Trophoblast cell (in vitro differentiated cells and primary cell): Measurements from ENCODE around the gene HNMT.

ENCODE experiments used
- DNase-seq, 2 donors: peaks; one replicate each; pipeline ENCODE4 v3.0.0-alpha.2; 2016
- H2AFZ ChIP-seq: 2 replicates; pipeline ENCODE4 v1.6.1; 2013; ENCODE audit warnings: low read length, moderate library complexity, mild to moderate bottlenecking; ENCODE audit not compliant: insufficient read depth, poor library complexity
- H2AK5ac ChIP-seq: 2 replicates; pipeline ENCODE4 v1.6.1; 2013; ENCODE audit warnings: mild to moderate bottlenecking, low read length
- H2BK120ac ChIP-seq: 2 replicates; pipeline ENCODE4 v1.6.1; 2013; ENCODE audit warnings: low read length, mild to moderate bottlenecking, moderate library complexity; ENCODE audit not compliant: insufficient read depth, poor library complexity
- H2BK12ac ChIP-seq: 2 replicates; pipeline ENCODE4 v1.6.1; 2013; ENCODE audit warnings: mild to moderate bottlenecking, low read length, moderate library complexity
- H2BK5ac ChIP-seq: 2 replicates; pipeline ENCODE4 v1.6.1; 2013; ENCODE audit warnings: low read length, low read depth, moderate library complexity, mild to moderate bottlenecking; ENCODE audit not compliant: poor library complexity
- H3K14ac ChIP-seq: 2 replicates; pipeline ENCODE4 v1.6.1; 2013; ENCODE audit warnings: mild to moderate bottlenecking, low read length
- H3K18ac ChIP-seq: 2 replicates; pipeline ENCODE4 v1.6.1; 2013; ENCODE audit warnings: mild to moderate bottlenecking, low read length
- H3K23ac ChIP-seq: 2 replicates; pipeline ENCODE4 v1.6.1; 2013; ENCODE audit warnings: low read length
- H3K27ac ChIP-seq: 2 replicates; pipeline ENCODE4 v1.5.1; 2013; ENCODE audit warnings: low read depth, mild to moderate bottlenecking, inconsistent platforms, low read length, moderate library complexity
- H3K27me3 ChIP-seq: 2 replicates; pipeline ENCODE4 v1.6.1; 2013; ENCODE audit warnings: inconsistent platforms, mild to moderate bottlenecking, low read length, moderate library complexity; ENCODE audit not compliant: insufficient read depth
- H3K36me3 ChIP-seq, 2 experiments: 1 replicate in 1 of 2; 2 replicates in 1 of 2; pipeline ENCODE4 v1.6.1; 2013; ENCODE audit warnings: low read length in 2 of 2, mild to moderate bottlenecking in 2 of 2, moderate library complexity in 1 of 2; ENCODE audit not compliant: insufficient read depth in 2 of 2, control insufficient read depth in 1 of 2
- H3K4ac ChIP-seq: 2 replicates; pipeline ENCODE4 v1.6.1; 2013; ENCODE audit warnings: low read depth, mild to moderate bottlenecking, low read length, moderate library complexity
- H3K4me1 ChIP-seq, 2 experiments: 1 replicate in 1 of 2; 2 replicates in 1 of 2; pipeline ENCODE4 v1.6.1; 2013; ENCODE audit warnings: low read length in 2 of 2, mild to moderate bottlenecking in 2 of 2, moderate library complexity in 1 of 2; ENCODE audit not compliant: insufficient read depth in 2 of 2, control insufficient read depth in 1 of 2
- H3K4me2 ChIP-seq: 2 replicates; pipeline ENCODE4 v1.6.1; 2013; ENCODE audit warnings: inconsistent platforms, mild to moderate bottlenecking, low read length, moderate library complexity
- H3K4me3 ChIP-seq: 2 replicates; pipeline ENCODE4 v1.5.1; 2013; ENCODE audit warnings: mild to moderate bottlenecking, low read depth, low read length, inconsistent platforms
- H3K79me1 ChIP-seq: one replicate; pipeline ENCODE4 v1.6.1; 2013; ENCODE audit warnings: low read length
- H3K79me2 ChIP-seq: 2 replicates; pipeline ENCODE4 v1.6.1; 2013; ENCODE audit warnings: low read length, mild to moderate bottlenecking; ENCODE audit not compliant: control insufficient read depth, insufficient read depth, poor library complexity
- H3K9ac ChIP-seq: 2 replicates; pipeline ENCODE4 v1.6.1; 2013; ENCODE audit warnings: mild to moderate bottlenecking, low read length
- H3K9me3 ChIP-seq: 2 replicates; pipeline ENCODE4 v1.6.1; 2013; ENCODE audit warnings: low read depth, mild to moderate bottlenecking, control low read depth, inconsistent platforms, low read length; ENCODE audit not compliant: insufficient read depth
- H4K12ac ChIP-seq: 2 replicates; pipeline ENCODE4 v1.6.1; 2013; ENCODE audit warnings: low read depth, mild to moderate bottlenecking, low read length, moderate library complexity
- H4K8ac ChIP-seq: 2 replicates; pipeline ENCODE4 v1.6.1; 2013; ENCODE audit warnings: low read depth, mild to moderate bottlenecking, low read length, moderate library complexity
- H4K91ac ChIP-seq: one replicate; pipeline ENCODE4 v1.6.1; 2013; ENCODE audit warnings: low read depth, mild to moderate bottlenecking, low read length, moderate library complexity
- WGBS: extraction: QIAGEN DNeasy Blood & Tissue Kit; methylation state at CpG from one replicate; pipeline ENCODE4 v1.1.7; 2013; ENCODE audit warnings: missing lambda C conversion rate; ENCODE audit not compliant: insufficient read length, insufficient coverage; ENCODE audit errors: extremely low coverage; 5-methylcytosine and 5-hydroxymethylcytosine counted together

Gene HNMT

GRCh38 chr2:137942833-137943677, 21.2 kb upstream of the HNMT start:
- no peak overlapping the region for H3K4me3 ChIP-seq

GRCh38 chr2:137943678-137944347, 20.5 kb upstream of the HNMT start:
- H3K4me1 ChIP-seq: peaks cover 7% of the 10 kb centered on the region in 2 experiments
- peak overlapping the region; percentile 81 for H2BK12ac ChIP-seq
- H2AFZ ChIP-seq: no peak overlapping the region
- no peak overlapping the region for H4K12ac ChIP-seq
- H3K79me1 ChIP-seq: peaks cover 50% of the 10 kb centered on the region
- H3K23ac ChIP-seq: no peak overlapping the region
- H3K14ac ChIP-seq: peak overlapping the region; percentile 50
- no peak overlapping the region for H3K4ac ChIP-seq
- H3K4me3 ChIP-seq: no peak overlapping the region
- H2BK120ac ChIP-seq: peak overlapping the region; percentile 89
- DNase-seq: no peak
- no peak overlapping the region for H3K9ac ChIP-seq
- H3K9me3 ChIP-seq: no peaks in the 10 kb centered on the region
- peak overlapping the region; percentile 68 for H4K8ac ChIP-seq
- no peaks in the 10 kb centered on the region for H3K27me3 ChIP-seq
- H2BK5ac ChIP-seq: peak overlapping the region; percentile 77
- H3K79me2 ChIP-seq: no peaks in the 10 kb centered on the region
- no peak overlapping the region for H3K4me2 ChIP-seq
- H3K27ac ChIP-seq: peak overlapping the region; percentile 93
- no peak overlapping the region for H2AK5ac ChIP-seq
- peak overlapping the region; percentile 87 for H4K91ac ChIP-seq
- H3K36me3 ChIP-seq: no peaks in the 10 kb centered on the region
- no peak overlapping the region for H3K18ac ChIP-seq
- WGBS: no CpG with 5 or more reads among the region's 2 CpGs

More at GRCh38 chr2:137942833-137943677, 21.2 kb upstream of the HNMT start:
- Histone ChIP-seq H4K91ac (peak overlapping the region; percentile 87), H3K14ac (peak overlapping the region; percentile 50), H3K79me2 (no peaks in the 10 kb centered on the region), H3K27me3 (no peaks in the 10 kb centered on the region), H4K12ac (no peak overlapping the region), H3K4me2 (no peak overlapping the region), H2BK12ac (peak overlapping the region; percentile 81), H3K9ac (no peak overlapping the region), H3K4ac (peak overlapping the region; percentile 26), H3K36me3 (no peaks in the 10 kb centered on the region), H3K79me1 (peaks cover 50% of the 10 kb centered on the region), H2BK120ac (peak overlapping the region; percentile 89), H2AFZ (no peak overlapping the region), H3K18ac (no peak overlapping the region), H2AK5ac (peak overlapping the region; percentile 34), H3K4me1 (peaks cover 7% of the 10 kb centered on the region in 2 experiments), H4K8ac (peak overlapping the region; percentile 68), H3K27ac (peak overlapping the region; percentile 93), H2BK5ac (peak overlapping the region; percentile 77), H3K9me3 (no peaks in the 10 kb centered on the region), H3K23ac (no peak overlapping the region)
- no CpG with 5 or more reads among the region's 6 CpGs for WGBS
- no peak for DNase-seq

- no peak for DNase-seq
- peak overlapping the region; percentile 96 for H4K91ac ChIP-seq
- H3K79me2 ChIP-seq: no peaks in the 10 kb centered on the region
- H3K36me3 ChIP-seq: no peaks in the 10 kb centered on the region
- H2AFZ ChIP-seq: no peak overlapping the region
- peaks cover 52% of the 10 kb centered on the region for H3K79me1 ChIP-seq
- H3K27me3 ChIP-seq: no peaks in the 10 kb centered on the region
- no peaks in the 10 kb centered on the region for H3K9me3 ChIP-seq
- peak overlapping the region; percentile 71 for H3K14ac ChIP-seq
- H4K8ac ChIP-seq: no peak overlapping the region
- H3K4ac ChIP-seq: no peak overlapping the region
- peak overlapping the region; percentile 62 for H3K18ac ChIP-seq
- H2AK5ac ChIP-seq: peak overlapping the region; percentile 50
- H2BK12ac ChIP-seq: peak overlapping the region; percentile 93
- H3K23ac ChIP-seq: no peak overlapping the region
- H4K12ac ChIP-seq: no peak overlapping the region
- H3K4me2 ChIP-seq: no peak overlapping the region
- H3K4me3 ChIP-seq: no peak overlapping the region
- H2BK5ac ChIP-seq: peak overlapping the region; percentile 96
- peaks cover 7% of the 10 kb centered on the region in 2 experiments for H3K4me1 ChIP-seq
- WGBS: no CpG with 5 or more reads among the region's 5 CpGs
- no peak overlapping the region for H3K9ac ChIP-seq
- H3K27ac ChIP-seq: peak overlapping the region; percentile 80
- H2BK120ac ChIP-seq: peak overlapping the region; percentile 90
Observed at GRCh38 chr2:137944714-137945113, 19.6 kb upstream of the HNMT start.

GRCh38 chr2:137945229-137945628, 19.0 kb upstream of the HNMT start:
- peak overlapping the region; percentile 19 for H2AK5ac ChIP-seq
- H3K36me3 ChIP-seq: no peaks in the 10 kb centered on the region
- H3K9ac ChIP-seq: no peak overlapping the region
- peak overlapping the region; percentile 98 for H2BK12ac ChIP-seq
- H3K4me2 ChIP-seq: no peak overlapping the region
- peaks cover 52% of the 10 kb centered on the region for H3K79me1 ChIP-seq
- H4K8ac ChIP-seq: peak overlapping the region; percentile 83
- no peak overlapping the region for H3K18ac ChIP-seq
- peaks cover 7 to 9% of the 10 kb centered on the region in 2 experiments for H3K4me1 ChIP-seq
- peaks cover 2% of the 10 kb centered on the region for H3K79me2 ChIP-seq
- DNase-seq: no peak
- H3K4ac ChIP-seq: no peak overlapping the region
- H2BK5ac ChIP-seq: peak overlapping the region; percentile 69
- no peak overlapping the region for H3K4me3 ChIP-seq
- peak overlapping the region; percentile 86 for H4K91ac ChIP-seq
- WGBS: no CpG with 5 or more reads among the region's 2 CpGs
- H3K27ac ChIP-seq: peak overlapping the region; percentile 80
- no peaks in the 10 kb centered on the region for H3K27me3 ChIP-seq
- peak overlapping the region; percentile 75 for H3K14ac ChIP-seq
- H3K23ac ChIP-seq: no peak overlapping the region
- no peak overlapping the region for H4K12ac ChIP-seq
- peak overlapping the region; percentile 90 for H2BK120ac ChIP-seq
- H3K9me3 ChIP-seq: no peaks in the 10 kb centered on the region
- no peak overlapping the region for H2AFZ ChIP-seq
